ENCODE data around the gene CDKAL1. TPM values are rescaled to one million over a fixed set of nuclear protein-coding genes. Genes with fewer than 3 reads are reported as not detected.

Gene CDKAL1
- total and polyA plus RNA-seq, 2 of the 8 experiments (the other 6 are each of a cell fraction or from before 2014, with no cell fraction given): 8.4 to 24.6 TPM

- H3K27ac ChIP-seq (ENCODE audit: low read depth, low read length): no peak overlapping the region
- no peak overlapping the region for H2BK15ac ChIP-seq (ENCODE audit: low read length)
- H3K23me2 ChIP-seq (ENCODE audit: low read depth, low read length): no peaks in the 10 kb centered on the region
- no peaks in the 10 kb centered on the region for H3K27me3 ChIP-seq (replicated peaks in 1 of 4; ENCODE audit: control insufficient read depth in 3 of 4, extremely low read depth in 1 of 4, insufficient read depth in 3 of 4, low read length in 3 of 4)
- no peaks in the 10 kb centered on the region for H3K79me2 ChIP-seq (ENCODE audit: control insufficient read depth in 1 of 2, insufficient read depth in 2 of 2, low read length in 2 of 2)
- ChIA-PET POLR2A (ENCODE audit: partially characterized antibody) (no interaction called here), CTCF (ENCODE audit: partially characterized antibody) (interaction anchor here (1.7 kb wide), 1 partner anchor 34 kb away, joined by 4 read pairs; no protein-coding TSS in a partner anchor)
- H3K9ac ChIP-seq (replicated peaks in 1 of 4; ENCODE audit: extremely low read depth in 1 of 4, low read depth in 3 of 4, low read length in 3 of 4): no peak overlapping the region
- H3K36me3 ChIP-seq (ENCODE audit: control insufficient read depth in 2 of 4, insufficient read depth in 4 of 4, low read length in 3 of 4): no peaks in the 10 kb centered on the region
- H3K23ac ChIP-seq (ENCODE audit: insufficient read length): no peak overlapping the region
- H2BK120ac ChIP-seq (replicated peaks; ENCODE audit: low read depth, low read length): no peak overlapping the region
- no peak overlapping the region for H3K18ac ChIP-seq (ENCODE audit: extremely low read depth, low read length)
- no peak overlapping the region for H3K56ac ChIP-seq (replicated peaks; ENCODE audit: insufficient read length, low read depth, low read length)
- no peak overlapping the region for H2AFZ ChIP-seq (ENCODE audit: low read length)
- FAIRE-seq (no peak), DNase-seq (ENCODE audit: low read depth in 1 of 2, low spot score in 2 of 2) (no peak)
- no peak overlapping the region for H2BK12ac ChIP-seq (ENCODE audit: low read depth, low read length)
- no peak overlapping the region for H3K4me3 ChIP-seq (ENCODE audit: extremely low read depth in 1 of 4, insufficient read depth in 2 of 4, low read depth in 3 of 4, low read length in 4 of 4)
- no peak overlapping the region for H3K14ac ChIP-seq (ENCODE audit: insufficient read length)
- no peak overlapping the region for H4K5ac ChIP-seq (ENCODE audit: insufficient read length, low read depth, low read length)
- no peaks in the 10 kb centered on the region for H4K20me1 ChIP-seq (replicated peaks in 1 of 2; ENCODE audit: control insufficient read depth in 1 of 2, insufficient read depth in 2 of 2, low read length in 2 of 2)
- no peak overlapping the region for H3K4me2 ChIP-seq (ENCODE audit: insufficient read depth in 1 of 2, low read depth in 2 of 2, low read length in 2 of 2)
- peaks cover 0 to 5% (median 0%) of the 10 kb centered on the region in 4 experiments; a peak in 3 of 7 replicates for H3K4me1 ChIP-seq (replicated peaks in 1 of 4; ENCODE audit: control insufficient read depth in 3 of 4, insufficient read depth in 4 of 4, low read length in 3 of 4)
- H2AK5ac ChIP-seq (ENCODE audit: low read depth, low read length): no peak overlapping the region
- no peak overlapping the region for H2BK20ac ChIP-seq (ENCODE audit: low read length)
- no peaks in the 10 kb centered on the region for H3K9me3 ChIP-seq (ENCODE audit: insufficient read depth in 2 of 2, low read depth in 1 of 2, low read length in 1 of 2)
- 96% methylated on average over 6 of the region's 6 CpGs; no CpG with 5 or more reads in 1 of the 2 experiments for WGBS, 2 experiments (ENCODE audit: extremely low coverage in 1 of 2, insufficient coverage in 1 of 2, insufficient read length in 1 of 2, insufficient replicate concordance in 2 of 2, low coverage in 1 of 2, low lambda C conversion rate in 2 of 2, missing lambda C conversion rate in 1 of 2)
- H3K79me1 ChIP-seq (ENCODE audit: low read depth, low read length): no peaks in the 10 kb centered on the region
- H2BK5ac ChIP-seq (ENCODE audit: low read depth, low read length): no peak overlapping the region
- no peak overlapping the region for H4K8ac ChIP-seq (ENCODE audit: extremely low read depth, insufficient read depth, low read length)
- H4K91ac ChIP-seq (replicated peaks; ENCODE audit: insufficient read length, low read length): no peak overlapping the region
- H3K4ac ChIP-seq (replicated peaks; ENCODE audit: insufficient read length, low read depth, low read length): no peak overlapping the region
- TF ChIP-seq MAFK (IDR thresholded peaks at IDR 0.05; ENCODE audit: low read depth, low read length): no peak
- no peak for TF ChIP-seq KDM4A (IDR thresholded peaks at IDR 0.05; ENCODE audit: low read depth, low read length, severe bottlenecking)
- no peak for TF ChIP-seq ATF2 (IDR thresholded peaks at IDR 0.05; ENCODE audit: low read length)
- no peak for TF ChIP-seq CHD1 (IDR thresholded peaks at IDR 0.05; ENCODE audit: low read depth, low read length)
- no peak for TF ChIP-seq GTF2F1 (IDR thresholded peaks at IDR 0.05; ENCODE audit: borderline replicate concordance, low read depth, low read length)
- no peak for TF ChIP-seq RAD21 (IDR thresholded peaks at IDR 0.05 in 1 of 2, conservative IDR thresholded peaks at IDR 0.05 in 1 of 2; ENCODE audit: low read depth in 2 of 2, low read length in 2 of 2)
- no peak for TF ChIP-seq KDM1A (IDR thresholded peaks at IDR 0.05; ENCODE audit: borderline replicate concordance, low read length)
- TF ChIP-seq CBX8 (IDR thresholded peaks at IDR 0.05; ENCODE audit: borderline replicate concordance, low read depth, low read length): no peak
- TF ChIP-seq SP2 (IDR thresholded peaks at IDR 0.05; ENCODE audit: low read length): no peak
- no peak for TF ChIP-seq EZH2 (IDR thresholded peaks at IDR 0.05; ENCODE audit: low read depth, low read length, severe bottlenecking)
- no peak for TF ChIP-seq CHD2 (IDR thresholded peaks at IDR 0.05; ENCODE audit: low read length)
- TF ChIP-seq ATF3 (IDR thresholded peaks at IDR 0.05; ENCODE audit: insufficient read depth, low read depth, low read length): no peak
Measured at GRCh38 chr6:21227486-21227885, 693.2 kb downstream of the CDKAL1 start.

Measured in H1 (cell line).